ENCODE results near the gene PLBD2.

The PLBD2 gene

GRCh38 chr12:113358381-113359132, at the start of gene PLBD2:
Gene PLBD2, plus strand, starts transcription at chr12:113358587. Its CDS starts 14 bp downstream, at chr12:113358601.
- DNase-seq (ENCODE audit: low spot score) = peak; percentile 95

- no peak for DNase-seq (ENCODE audit: low spot score)
Observed at GRCh38 chr12:113310489-113310888, 47.9 kb upstream of the PLBD2 start.

- no peak for DNase-seq (ENCODE audit: low spot score)
Observed at GRCh38 chr12:113314121-113314529, 44.3 kb upstream of the PLBD2 start.

GRCh38 chr12:113315358-113315757, 43.0 kb upstream of the PLBD2 start:
- no peak for DNase-seq (ENCODE audit: low spot score)

GRCh38 chr12:113316155-113316554, 42.2 kb upstream of the PLBD2 start:
- DNase-seq (ENCODE audit: low spot score) = no peak

- DNase-seq (ENCODE audit: low spot score) = no peak
Observed at GRCh38 chr12:113317122-113317521, 41.3 kb upstream of the PLBD2 start.

- no peak for DNase-seq (ENCODE audit: low spot score)
Observed at GRCh38 chr12:113318046-113318656, 40.2 kb upstream of the PLBD2 start.

GRCh38 chr12:113318900-113319628, 39.3 kb upstream of the PLBD2 start:
- no peak for DNase-seq (ENCODE audit: low spot score)

- DNase-seq (ENCODE audit: low spot score) = no peak
Observed at GRCh38 chr12:113320401-113320800, 38.0 kb upstream of the PLBD2 start.

- DNase-seq (ENCODE audit: low spot score) = no peak
Observed at GRCh38 chr12:113322343-113322742, 36.0 kb upstream of the PLBD2 start.

GRCh38 chr12:113325916-113326315, 32.5 kb upstream of the PLBD2 start:
- DNase-seq (ENCODE audit: low spot score) = no peak

- DNase-seq (ENCODE audit: low spot score) = no peak
Observed at GRCh38 chr12:113326775-113327395, 31.5 kb upstream of the PLBD2 start.

- DNase-seq (ENCODE audit: low spot score) = no peak
Observed at GRCh38 chr12:113328368-113328889, 30.0 kb upstream of the PLBD2 start.

- DNase-seq (ENCODE audit: low spot score) = no peak
Observed at GRCh38 chr12:113329022-113329790, 29.2 kb upstream of the PLBD2 start.

- no peak for DNase-seq (ENCODE audit: low spot score)
Observed at GRCh38 chr12:113329791-113330417, 28.5 kb upstream of the PLBD2 start.

GRCh38 chr12:113330505-113330904, 27.9 kb upstream of the PLBD2 start:
- no peak for DNase-seq (ENCODE audit: low spot score)

- DNase-seq (ENCODE audit: low spot score) = no peak
Observed at GRCh38 chr12:113332688-113333417, 25.5 kb upstream of the PLBD2 start.

GRCh38 chr12:113333418-113333750, 25.0 kb upstream of the PLBD2 start:
- DNase-seq (ENCODE audit: low spot score) = no peak

GRCh38 chr12:113333877-113334785, 24.3 kb upstream of the PLBD2 start:
- no peak for DNase-seq (ENCODE audit: low spot score)

All from HuH-7 (cell line).